CD4-positive, alpha-beta T cell treated with Interferon alpha-2 for 1 hour (primary cell): Measurements from ENCODE around the gene CHPF2.

ENCODE experiments used
- DNase-seq, 2 donors: peaks; one replicate each; pipeline ENCODE4 v3.0.0-alpha.2; 2020 to 2022

Gene CHPF2

DNA sequence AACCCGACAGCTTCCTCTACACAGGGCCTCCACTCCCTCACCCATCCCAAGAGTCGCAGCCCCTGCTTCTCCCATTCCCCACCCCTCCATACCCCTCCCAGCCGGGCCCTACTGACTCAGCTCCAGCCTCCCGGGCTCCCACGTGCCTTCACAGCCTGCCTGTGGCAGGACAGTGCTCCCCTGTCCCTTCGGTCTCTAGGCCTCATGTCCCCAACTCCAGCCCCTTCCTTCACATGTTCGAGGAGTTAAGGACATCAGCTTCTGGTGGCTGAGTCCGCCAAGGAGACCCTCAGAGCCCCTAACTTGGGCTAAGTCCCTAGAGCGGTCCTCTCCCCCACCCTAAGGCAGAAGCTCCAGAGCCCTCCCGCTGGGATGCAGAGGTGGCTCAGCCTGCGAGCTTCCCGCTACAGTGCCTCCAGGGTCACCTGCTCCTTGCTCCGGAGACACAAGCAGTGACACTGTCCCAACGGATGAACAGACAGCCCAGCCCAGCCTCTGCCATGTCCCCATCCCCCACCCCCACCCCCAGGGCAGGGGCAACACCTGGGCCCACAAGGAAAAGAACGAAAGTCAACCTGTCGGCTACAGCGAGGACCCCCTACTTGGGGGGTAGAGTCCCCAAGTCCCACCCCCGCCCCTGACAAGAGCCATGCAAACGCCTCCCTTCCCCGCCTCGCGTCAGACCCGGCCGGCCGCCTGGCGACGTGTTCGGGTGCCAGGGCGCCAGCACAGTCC is 15.5 kb downstream of the CHPF2 start:
- no peak for DNase-seq

DNA sequence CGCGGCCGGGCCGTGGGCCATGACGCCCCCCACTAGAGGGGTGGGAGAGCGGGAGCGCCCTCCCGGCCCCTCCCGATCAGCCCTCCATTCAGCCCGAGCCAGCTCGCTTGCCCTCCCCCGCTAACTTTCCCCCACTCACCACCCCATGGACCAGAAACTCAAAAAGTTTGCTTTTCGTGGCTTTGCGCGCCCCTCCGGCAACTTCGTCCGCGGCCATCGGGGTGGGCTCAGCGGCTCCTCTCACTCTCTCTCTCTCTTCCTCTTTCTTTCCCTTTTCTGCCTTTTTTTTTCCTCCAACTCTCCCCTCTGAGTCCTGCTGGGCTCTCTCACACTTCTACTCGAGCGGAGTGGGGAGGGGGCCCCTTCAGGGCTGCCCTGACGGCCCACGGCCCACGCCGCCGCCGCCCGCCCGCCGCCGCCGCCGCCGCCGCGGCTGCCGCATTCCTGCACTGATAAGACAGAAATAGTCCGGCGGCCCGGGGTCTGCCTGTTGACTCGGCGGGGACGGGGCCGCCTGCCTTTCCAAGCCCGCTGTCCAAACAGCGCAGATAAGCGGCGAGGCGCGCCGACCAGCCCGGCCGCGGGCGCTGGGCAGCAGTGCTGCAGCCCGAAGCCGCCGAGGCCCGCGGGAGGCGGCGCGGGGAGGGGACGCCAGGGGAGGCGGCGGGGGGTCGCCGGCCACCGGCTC is 16.2 kb downstream of the CHPF2 start, which contains the start of gene SMARCD3:
Gene SMARCD3, minus strand, starts transcription at position 349 of the 688 bp plus-strand sequence. Its CDS starts 132 bp downstream, at position 217.
- peak in 1 of 2 donors; percentile 43 for DNase-seq

DNA sequence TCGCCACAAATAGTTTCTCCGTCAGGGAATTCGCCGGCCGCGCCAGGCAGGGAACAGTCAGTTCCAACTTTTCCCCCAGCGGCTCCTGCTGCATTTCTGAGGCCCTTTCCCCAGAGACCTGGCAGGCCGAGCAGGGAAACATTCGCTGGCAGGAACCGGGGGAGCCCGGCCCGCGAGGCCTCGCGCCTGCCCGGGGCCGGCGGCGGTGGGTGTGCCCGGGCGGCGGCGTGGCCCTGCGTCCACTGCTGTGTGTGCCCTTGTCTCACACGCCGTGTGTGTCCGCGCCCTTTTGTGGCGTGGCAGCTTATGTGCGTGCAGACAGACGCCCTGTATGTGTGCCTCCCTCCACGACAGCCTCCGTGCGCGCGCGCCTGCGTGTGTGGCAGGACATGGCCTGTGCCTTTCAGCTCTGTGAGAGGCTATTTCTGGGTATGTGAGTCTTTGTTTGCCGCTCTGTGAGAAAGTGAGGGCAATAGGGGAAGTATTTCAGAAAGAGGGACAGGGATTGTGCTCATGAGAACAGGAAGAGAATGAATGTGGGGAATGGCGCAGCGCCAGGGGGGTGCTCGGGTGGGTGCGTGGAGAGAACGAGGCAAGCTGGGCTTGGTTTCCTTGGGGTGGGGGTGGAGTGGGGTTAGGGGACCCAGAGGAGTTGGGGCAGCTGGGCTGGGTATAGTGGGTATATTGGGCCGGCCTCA is 16.9 kb downstream of the CHPF2 start:
- DNase-seq, result peak; percentile 26 to 32

DNA sequence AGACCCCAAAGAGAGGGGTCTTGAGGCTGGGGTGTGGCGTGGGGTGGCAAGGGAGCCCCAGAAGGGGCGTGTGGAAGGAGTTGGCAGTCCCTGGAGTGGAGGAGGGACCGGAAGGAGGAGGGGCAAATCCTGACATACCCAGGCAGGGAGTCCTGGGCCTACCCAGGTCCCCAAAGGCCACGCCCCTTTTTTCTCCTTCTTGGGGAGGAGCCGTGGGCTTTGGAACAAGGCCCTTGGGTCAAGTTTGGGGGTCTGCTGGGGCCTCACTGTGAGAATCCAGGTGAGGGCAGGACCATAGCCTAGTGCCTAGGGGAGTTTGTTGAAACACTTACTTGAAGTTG is 17.4 kb downstream of the CHPF2 start:
- no peak for DNase-seq

DNA sequence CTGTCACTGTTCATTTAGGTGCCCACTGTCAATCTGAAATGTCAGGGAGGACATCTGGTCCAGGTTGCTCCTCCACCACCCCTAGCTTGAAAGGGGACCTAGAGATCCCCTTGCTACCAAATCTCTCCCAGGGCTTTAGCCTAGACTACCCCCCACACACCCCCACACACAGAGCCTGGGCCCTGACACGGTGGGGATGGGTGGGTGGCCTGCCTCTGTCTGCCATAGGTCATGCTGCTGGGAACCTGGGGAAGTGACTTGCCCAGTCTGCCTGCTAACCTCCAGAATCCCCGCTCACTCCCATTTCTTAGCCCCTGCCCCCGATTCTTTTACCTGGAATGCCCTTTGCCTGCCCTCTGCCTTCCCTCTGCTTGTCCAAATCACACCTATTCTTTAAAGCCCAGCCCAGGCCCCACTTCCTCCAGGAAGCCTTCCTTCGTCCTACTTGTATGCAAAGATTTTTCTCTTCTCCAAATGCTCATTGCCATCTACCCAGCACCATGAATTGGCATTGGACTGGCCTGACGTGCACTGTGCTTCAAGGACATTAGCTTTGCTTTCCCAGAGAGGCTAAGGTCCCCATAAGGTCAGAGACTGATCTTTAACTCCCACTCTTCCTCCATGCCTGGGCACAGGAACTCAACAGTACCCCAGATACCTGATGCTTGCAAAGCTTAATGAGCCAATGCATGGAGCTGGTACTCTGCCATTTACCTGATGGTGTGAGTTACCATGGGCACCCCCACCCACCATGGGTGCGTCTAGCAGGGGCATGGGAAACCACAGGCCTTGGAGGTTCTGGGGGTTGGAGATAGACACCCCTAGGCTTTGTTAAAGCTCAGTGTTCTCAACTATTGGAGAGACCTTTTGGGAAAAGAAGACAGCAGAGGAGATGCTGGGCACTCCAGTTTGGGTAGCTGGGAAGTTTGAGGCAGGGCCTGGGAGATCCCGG is 18.2 kb downstream of the CHPF2 start:
- DNase-seq, result no peak

DNA sequence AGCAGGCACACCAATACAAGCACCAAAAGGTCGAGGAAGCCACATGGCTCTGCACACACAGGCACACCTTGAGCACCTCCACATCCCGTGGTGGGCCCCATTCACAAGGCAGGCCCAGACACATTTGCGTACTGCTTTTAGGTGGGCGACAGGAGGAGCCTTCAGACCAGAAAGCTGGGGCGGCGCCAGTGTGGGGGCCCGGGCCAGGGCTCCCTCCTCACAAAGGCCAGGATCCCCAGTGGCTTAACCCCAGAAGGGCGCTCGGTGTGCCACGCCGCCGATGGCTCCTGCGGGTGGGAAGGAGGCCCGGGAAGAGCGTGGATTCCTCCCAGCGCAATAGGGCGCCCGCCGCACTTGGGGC is 19.0 kb downstream of the CHPF2 start:
- DNase-seq, result no peak

DNA sequence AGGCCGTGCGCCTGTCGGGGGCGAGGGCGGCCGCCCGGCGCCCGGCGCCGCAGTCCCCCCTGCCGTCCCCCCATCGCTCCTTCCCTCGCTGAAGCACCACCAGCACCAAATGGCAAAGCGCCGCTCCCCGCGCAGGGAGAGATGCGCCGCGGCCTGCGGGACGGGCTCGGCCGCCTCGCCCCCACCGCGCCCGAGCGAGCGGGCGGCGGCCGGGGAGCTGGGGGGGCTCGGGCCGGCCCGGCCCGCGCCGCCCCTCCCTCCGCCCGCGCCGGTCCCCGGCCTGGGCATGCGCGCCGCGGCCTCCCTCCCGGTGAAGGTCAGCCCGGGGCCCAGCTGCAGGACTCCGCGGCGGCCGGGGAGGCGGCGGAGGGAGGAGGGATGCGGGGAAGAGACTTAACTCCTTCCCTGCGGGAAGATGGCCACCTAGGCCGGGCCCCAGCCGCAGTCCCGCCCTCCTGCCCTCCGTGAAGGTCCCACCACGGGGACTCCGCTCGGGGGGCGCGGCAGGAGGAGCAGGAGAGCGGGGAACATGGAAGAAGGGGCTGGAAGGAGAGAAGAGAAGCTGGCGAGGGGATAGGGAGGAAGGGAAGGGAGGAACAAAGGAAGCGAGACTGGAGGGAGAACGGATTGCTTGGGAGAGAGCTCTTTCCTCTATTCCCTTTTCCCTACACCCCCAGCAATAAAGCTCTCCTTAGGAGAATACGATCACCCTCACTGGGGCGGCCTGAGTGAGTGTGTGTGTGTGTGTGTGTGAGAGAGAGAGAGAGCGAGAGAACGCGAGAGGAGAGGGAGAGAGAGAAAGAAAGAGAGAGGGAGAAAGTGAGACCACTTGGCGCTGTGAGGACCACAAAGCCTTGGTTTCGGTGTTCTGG is 19.6 kb downstream of the CHPF2 start:
- DNase-seq, result peak in 1 of 2 donors; percentile 38

DNA sequence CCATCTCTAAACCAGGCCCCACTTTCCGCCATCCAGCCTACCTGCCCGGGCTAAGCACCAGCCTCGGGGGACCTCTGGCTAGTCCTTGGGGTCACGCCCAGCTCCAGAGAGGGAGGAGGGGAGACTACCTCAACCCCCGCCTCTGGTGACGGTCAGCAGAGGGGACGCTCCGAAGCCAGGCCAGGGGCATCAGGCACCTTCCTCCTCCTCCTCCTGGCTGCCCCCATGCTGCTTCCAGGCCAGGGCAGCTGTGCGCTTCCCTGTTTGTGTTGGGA is 20.2 kb downstream of the CHPF2 start:
- no peak for DNase-seq

DNA sequence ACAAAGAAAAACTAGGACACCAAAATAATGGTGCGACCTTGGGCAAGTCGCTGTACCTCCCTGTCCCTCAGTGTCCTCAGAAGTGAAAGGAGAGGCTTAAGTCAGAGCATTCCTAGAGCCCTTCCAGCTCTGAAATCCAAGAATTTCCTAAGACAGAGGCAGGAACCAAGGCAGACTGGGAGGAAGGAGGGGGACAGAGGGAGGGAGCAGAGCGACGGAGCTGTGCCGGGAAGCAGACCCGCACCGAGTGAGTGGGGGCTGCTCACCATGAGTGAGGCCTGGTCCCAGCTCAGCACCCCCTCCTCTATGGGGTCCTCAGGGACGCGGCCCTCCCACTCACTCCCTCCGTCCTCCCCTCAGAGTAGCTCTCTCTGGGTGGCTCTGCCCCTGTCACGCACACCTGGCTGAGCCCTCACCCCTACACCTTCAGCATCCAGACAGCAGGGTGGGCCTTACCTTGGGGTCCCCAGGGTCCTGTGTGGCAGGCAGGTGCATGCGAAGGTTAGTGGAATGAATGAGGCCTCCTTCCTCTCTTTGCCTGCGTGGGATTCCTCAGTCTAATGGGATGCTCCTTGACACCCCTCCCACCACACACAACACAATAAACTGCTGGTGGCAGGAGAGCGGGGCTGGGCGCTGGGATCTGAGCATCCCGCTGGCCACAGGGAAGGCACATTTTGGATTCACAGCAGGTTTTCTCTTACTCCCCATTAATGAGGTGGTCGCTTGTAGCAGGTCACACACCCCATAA is 20.9 kb downstream of the CHPF2 start:
- no peak for DNase-seq

DNA sequence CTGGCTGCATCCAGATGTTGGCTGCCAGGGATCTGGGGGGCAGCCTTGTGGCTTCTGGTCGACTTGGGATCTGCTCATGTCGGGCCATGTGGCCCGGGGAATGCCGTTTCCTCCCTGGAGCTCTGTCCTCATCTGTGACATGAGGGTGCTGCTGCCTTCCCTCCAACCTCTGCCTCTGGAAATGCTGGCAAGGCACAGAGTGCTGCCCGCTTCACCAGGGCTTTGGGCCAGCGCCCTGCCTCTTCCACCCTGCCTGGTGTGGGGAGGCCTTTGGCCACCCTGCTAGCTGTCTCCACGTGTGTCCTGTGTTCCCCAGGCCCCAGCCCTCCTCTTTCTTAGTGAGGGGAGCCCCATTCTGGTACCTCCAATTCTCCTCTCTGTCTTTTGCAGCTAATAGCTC is 22.0 kb downstream of the CHPF2 start:
- no peak for DNase-seq

DNA sequence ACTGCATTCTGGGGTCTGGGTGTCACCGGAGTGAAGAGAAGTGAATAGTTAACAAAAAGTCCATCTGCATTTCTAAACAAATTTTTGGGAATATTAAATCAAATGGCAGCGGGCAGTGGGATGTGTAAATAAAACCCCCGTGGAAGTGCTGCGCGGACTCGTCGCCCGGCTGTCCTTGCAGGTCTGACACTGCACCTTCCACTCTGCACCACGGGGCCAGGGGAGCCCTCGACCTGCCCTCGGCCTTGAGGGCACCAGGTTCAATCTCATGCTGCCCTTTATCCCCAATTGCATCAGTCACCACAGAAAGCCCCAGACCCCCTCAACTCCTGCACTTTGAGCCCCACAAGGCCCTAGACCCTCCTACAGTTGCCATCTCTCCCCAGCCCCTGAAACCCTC is 22.6 kb downstream of the CHPF2 start:
- DNase-seq, result no peak

DNA sequence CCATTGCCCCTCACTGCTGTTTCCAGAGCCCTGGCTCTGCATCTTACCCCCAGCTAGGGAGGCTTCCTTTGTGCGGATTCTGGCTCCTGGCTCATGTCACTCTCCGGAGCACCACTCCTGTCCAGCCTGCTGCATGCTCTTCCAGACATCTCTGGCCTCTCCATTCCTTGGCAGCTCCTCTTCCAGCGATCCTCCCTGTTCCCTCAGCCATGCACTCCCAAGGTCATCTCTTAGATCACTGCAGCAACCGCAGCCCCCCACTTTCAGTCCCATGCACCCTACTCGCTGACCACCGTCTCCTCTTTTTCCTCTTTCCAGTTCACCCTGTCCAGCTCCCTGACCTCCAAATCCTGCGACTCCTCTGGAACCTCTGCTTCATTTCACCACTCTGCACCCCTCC is 23.1 kb downstream of the CHPF2 start:
- no peak for DNase-seq

DNA sequence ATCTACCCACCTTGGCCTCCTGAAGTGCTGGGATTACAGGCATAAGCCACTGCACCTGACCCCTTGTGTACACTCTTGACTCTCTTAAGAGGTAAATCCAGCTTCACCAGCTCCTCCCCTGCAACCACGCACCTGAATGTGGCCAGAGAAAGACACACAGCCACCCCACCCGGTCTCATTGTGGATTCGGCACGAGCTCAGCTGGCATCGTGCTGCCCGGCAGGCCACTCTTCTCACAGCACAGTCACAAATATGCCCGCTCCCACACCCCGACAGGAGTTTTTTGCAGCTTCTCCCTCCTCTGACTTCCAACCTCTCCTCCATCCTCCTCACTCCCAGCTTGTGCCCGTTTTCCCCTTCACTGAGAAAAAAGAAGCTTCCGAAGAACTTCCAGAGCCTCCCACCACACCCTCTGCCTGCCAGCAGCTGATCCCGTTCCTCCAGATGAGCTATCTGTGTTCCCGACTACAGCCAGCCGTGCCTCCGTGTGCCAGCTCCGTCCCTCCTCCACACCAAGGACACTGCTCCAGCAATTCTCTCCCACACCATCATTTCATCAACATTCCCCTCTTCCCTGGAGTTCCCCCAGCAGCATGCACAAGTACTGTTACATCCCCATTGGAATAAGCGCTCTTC is 24.2 kb downstream of the CHPF2 start:
- no peak for DNase-seq

DNA sequence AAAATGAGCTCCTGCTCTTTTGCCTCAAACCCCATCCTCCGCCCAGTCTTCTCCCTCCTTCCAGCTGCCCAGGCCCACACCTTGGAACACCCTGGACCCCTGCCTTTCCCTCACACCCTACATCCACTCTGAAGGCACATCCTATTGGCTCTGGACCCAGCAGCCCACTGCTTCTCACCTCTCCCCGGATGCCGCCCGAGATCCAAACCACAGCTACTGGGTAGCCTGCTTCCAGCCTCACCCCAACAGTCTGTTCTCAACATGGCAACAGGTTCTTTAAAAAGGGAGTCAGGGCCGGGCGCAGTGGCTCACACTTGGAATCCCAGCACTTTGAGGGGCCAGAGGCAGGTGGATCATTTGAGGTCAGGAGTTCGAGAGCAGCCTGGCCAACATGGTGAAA is 25.7 kb downstream of the CHPF2 start:
- no peak for DNase-seq

DNA sequence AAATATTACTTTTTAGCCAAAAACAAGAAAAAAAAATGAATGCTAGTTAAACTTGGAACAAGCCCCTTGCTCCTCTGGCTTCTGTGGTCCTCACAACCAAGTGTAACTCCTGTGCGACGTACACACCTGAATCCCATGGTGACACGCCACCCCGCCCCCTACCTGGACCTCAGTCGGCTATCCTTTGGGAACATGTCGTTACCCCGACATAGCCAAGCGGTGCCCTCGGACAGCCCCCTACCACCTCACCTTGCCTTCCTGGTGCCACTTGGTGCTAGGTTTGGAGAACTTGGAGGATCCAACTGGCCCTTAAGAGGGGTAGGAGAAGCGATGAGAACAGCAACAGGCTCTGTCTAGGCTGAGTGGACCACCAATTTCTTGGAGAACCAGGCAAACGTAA is 28.2 kb downstream of the CHPF2 start:
- no peak for DNase-seq

DNA sequence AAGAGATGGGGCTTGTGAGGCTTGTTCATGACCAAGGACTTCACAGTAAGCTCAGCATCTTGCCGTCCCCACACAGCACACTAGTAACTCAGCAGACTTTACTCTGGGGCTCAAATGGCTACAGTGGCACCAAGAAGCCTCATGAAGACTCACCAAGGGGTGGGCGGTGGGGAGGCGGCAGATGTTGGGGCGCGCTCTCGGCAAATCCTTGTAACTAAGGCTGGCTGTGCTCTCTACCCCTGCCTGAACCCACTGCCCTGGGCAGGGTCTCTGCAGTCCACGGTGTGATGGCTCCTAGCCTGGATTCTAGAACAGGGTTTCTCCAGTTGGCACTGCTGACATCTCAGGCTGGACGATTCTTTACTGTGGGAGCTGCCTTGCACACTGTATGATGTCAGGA is 28.6 kb downstream of the CHPF2 start:
- DNase-seq, result no peak

DNA sequence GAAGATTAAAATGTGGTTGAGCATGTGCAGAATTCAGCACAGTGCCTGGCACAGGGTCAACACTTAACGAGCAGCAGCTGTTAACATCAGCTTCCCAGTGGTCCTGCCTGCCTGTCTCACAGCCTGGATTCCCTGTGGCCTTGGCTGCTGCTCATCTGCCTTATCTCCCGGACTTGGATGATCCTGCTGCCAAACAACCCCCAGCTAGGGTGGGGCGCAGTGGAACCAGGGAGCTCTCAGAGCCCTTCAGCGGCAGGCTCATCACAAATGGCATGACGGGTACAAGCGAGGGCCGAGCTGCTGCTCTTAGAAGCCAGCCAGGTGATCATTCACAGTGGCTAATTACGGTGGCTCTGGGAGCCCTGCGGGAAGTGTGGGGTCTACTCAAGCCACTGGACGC is 29.2 kb downstream of the CHPF2 start:
- DNase-seq, result no peak

DNA sequence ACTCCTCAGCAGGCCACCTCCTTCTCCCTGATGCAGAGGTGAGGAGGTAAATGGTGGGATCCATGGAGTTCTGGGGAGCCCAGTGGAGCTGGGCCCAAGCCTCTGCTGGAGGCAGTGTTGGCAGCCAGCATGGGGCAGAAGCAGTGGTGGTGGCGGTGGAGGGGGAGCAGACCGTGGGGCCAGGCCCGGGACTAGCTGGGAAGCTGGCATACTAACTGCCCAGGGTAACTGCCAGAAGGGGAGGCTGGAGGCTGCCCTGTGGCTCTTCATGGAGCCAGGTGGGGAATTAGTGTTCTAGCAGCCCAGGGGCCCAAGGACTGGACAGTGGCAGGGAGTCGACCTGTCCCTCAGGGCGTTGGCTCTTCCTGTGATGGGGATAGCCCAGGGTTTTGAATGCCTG is 32.3 kb downstream of the CHPF2 start:
- DNase-seq, result no peak

DNA sequence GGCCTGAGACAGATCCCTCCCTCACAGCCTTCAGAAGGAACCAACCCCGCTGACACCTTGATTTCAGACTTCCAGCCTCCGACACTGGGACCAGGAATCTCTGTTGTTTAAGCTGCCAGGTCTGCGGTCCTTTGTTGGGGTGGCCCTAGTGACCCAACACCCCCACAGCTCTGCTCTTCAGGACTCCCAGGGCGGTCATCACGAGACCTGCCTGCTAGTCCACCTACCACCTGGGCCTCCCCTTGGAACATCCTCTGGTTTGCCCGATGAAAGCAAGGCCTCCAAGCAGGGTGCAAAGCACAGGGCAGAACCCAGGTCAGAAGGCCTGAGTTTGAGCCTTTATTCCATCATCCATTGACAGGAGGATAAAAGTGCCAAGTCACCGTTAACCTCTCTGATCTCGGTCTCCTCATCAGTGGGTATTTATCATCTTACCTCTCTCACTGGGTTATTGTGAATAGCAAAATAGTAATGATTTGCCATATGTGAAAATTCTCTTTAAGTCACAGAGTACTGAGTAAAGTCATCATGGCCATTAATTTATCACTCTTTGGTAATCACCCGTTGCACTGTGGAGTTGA is 33.2 kb downstream of the CHPF2 start:
- DNase-seq, result no peak

DNA sequence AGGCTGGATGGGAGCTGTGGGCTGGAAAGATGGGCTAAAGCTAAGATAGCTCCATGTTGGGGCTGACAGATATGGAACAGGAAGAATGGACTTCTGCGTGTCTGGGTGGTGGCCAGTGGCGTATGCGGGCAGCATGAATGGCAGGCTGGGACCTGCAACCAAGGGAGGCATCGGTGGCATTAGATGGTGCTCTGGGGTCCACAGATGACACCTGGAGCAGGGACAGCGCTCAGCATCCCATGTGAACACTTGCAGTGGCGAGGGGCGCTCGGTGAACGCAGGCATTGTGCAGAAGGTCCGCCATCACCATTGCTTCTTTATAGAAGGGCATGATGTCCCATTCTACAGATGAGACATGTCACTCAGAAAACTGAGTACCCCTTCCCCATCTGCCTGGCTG is 37.2 kb downstream of the CHPF2 start:
- DNase-seq, result no peak
